ENCODE measurements around the gene PIK3CD. TPM values are rescaled to one million over a fixed set of nuclear protein-coding genes. Genes with fewer than 3 reads are reported as not detected.
A peak's percentile ranks its signal among the peaks of the same experiment; 100 is the strongest.

The PIK3CD gene
- total RNA-seq, 2 donors from 2014 or later = 1.6 to 5.4 TPM

- DNase-seq (no peak), ATAC-seq (no peak)
- intact Hi-C loops (cut with DNase I, micrococcal nuclease) = no loop called here
Measured at GRCh38 chr1:9649769-9650168, 1.8 kb upstream of the PIK3CD start.

GRCh38 chr1:9651220-9651564 lies 339 bp upstream of the PIK3CD start:
- intact Hi-C loops (cut with DNase I, micrococcal nuclease) = no loop called here
- no peak for ATAC-seq
- no peak for DNase-seq

- intact Hi-C loops (cut with DNase I, micrococcal nuclease) = no loop called here
- peak in 1 of 2 donors; percentile 51 for DNase-seq
- peak; percentile 37 for ATAC-seq
Measured at GRCh38 chr1:9652379-9653209, 1.1 kb downstream of the PIK3CD start.

GRCh38 chr1:9653210-9653490 lies 1.6 kb downstream of the PIK3CD start:
- no peak for ATAC-seq
- DNase-seq = no peak
- intact Hi-C loops (cut with DNase I, micrococcal nuclease) = no loop called here

- intact Hi-C loops (cut with DNase I, micrococcal nuclease) = no loop called here
- ATAC-seq (no peak), DNase-seq (no peak)
Measured at GRCh38 chr1:9653491-9654050, 2.0 kb downstream of the PIK3CD start.

GRCh38 chr1:9654051-9654833 lies 2.7 kb downstream of the PIK3CD start:
- no peak for ATAC-seq

GRCh38 chr1:9654834-9655723 lies 3.5 kb downstream of the PIK3CD start:
- DNase-seq = no peak
- ATAC-seq = no peak
- intact Hi-C loops (cut with DNase I, micrococcal nuclease) = no loop called here

More at GRCh38 chr1:9654051-9654833, 2.7 kb downstream of the PIK3CD start:
- intact Hi-C loops (cut with DNase I, micrococcal nuclease) = no loop called here
- DNase-seq = peak in 1 of 2 donors; percentile 22

- ATAC-seq (no peak), DNase-seq (no peak)
- intact Hi-C loops (cut with DNase I, micrococcal nuclease) = no loop called here
Measured at GRCh38 chr1:9655836-9656235, 4.3 kb downstream of the PIK3CD start.

- ATAC-seq (no peak), DNase-seq (no peak)
- intact Hi-C loops (cut with DNase I, micrococcal nuclease) = no loop called here
Measured at GRCh38 chr1:9657521-9658032, 6.0 kb downstream of the PIK3CD start.

GRCh38 chr1:9658199-9658598 lies 6.7 kb downstream of the PIK3CD start:
- intact Hi-C loops (cut with DNase I, micrococcal nuclease) = no loop called here
- DNase-seq (no peak), ATAC-seq (no peak)

- intact Hi-C loops (cut with DNase I, micrococcal nuclease) = no loop called here
- ATAC-seq (no peak), DNase-seq (no peak)
Measured at GRCh38 chr1:9659328-9659727, 7.8 kb downstream of the PIK3CD start.

- ATAC-seq = no peak
- DNase-seq = no peak
- intact Hi-C loops (cut with DNase I, micrococcal nuclease) = no loop called here
Measured at GRCh38 chr1:9663257-9663656, 11.7 kb downstream of the PIK3CD start.

- no peak for DNase-seq
- ATAC-seq = no peak
- intact Hi-C loops (cut with DNase I, micrococcal nuclease) = no loop called here
Measured at GRCh38 chr1:9665193-9665592, 13.7 kb downstream of the PIK3CD start.

- ATAC-seq (no peak), DNase-seq (no peak)
- intact Hi-C loops (cut with DNase I, micrococcal nuclease) = no loop called here
Measured at GRCh38 chr1:9668080-9668479, 16.5 kb downstream of the PIK3CD start.

GRCh38 chr1:9670085-9670484 lies 18.6 kb downstream of the PIK3CD start:
- intact Hi-C loops (cut with DNase I, micrococcal nuclease) = no loop called here
- no peak for DNase-seq
- ATAC-seq = no peak

GRCh38 chr1:9671377-9672140 lies 20.0 kb downstream of the PIK3CD start:
- intact Hi-C loops (cut with DNase I, micrococcal nuclease) = no loop called here
- DNase-seq (no peak), ATAC-seq (no peak)

- intact Hi-C loops (cut with DNase I, micrococcal nuclease) = no loop called here
- DNase-seq = no peak
- ATAC-seq = no peak
Measured at GRCh38 chr1:9672444-9672843, 20.9 kb downstream of the PIK3CD start.

- DNase-seq (no peak), ATAC-seq (no peak)
- intact Hi-C loops (cut with DNase I, micrococcal nuclease) = no loop called here
Measured at GRCh38 chr1:9675393-9675792, 23.9 kb downstream of the PIK3CD start.
